ENCODE results near the gene PDCL3.

PDCL3 gene

GRCh38 chr2:100554798-100555407, 7.9 kb upstream of the PDCL3 start:
- Histone ChIP-seq H3K4me2 (ENCODE audit: insufficient read depth, low read length, poor library complexity, severe bottlenecking) (no peak overlapping the region), H3K27ac (replicated peaks; ENCODE audit: low read length) (no peak overlapping the region), H3K9ac (ENCODE audit: low read depth, low read length, poor library complexity) (no peak overlapping the region), H2BK5ac (ENCODE audit: low read length) (no peak overlapping the region), H2BK15ac (ENCODE audit: low read length) (no peak overlapping the region), H3K9me3 (replicated peaks in 1 of 2; ENCODE audit: control insufficient read depth in 2 of 2, insufficient read depth in 1 of 2, low read depth in 1 of 2, low read length in 2 of 2) (no peaks in the 10 kb centered on the region), H3K4ac (ENCODE audit: low read length) (no peak overlapping the region), H3K23ac (ENCODE audit: low read depth, low read length, poor library complexity) (no peak overlapping the region), H3K14ac (ENCODE audit: low read length) (no peak overlapping the region), H3K79me1 (ENCODE audit: low read depth, low read length) (no peaks in the 10 kb centered on the region), H4K91ac (ENCODE audit: low read depth, low read length, poor library complexity) (no peak overlapping the region), H3K4me1 (ENCODE audit: control insufficient read depth in 2 of 2, insufficient read depth in 1 of 2, low read depth in 1 of 2, low read length in 2 of 2) (no peaks in the 10 kb centered on the region), H3K27me3 (ENCODE audit: control insufficient read depth in 3 of 3, insufficient read depth in 3 of 3, low read depth in 1 of 3, low read length in 3 of 3) (no peaks in the 10 kb centered on the region), H2BK120ac (ENCODE audit: low read depth, low read length) (no peak overlapping the region), H3K4me3 (ENCODE audit: low read length in 2 of 2) (no peak overlapping the region), H2BK12ac (ENCODE audit: low read length) (no peak overlapping the region), H2AK5ac (ENCODE audit: low read depth, low read length) (no peak overlapping the region), H2AFZ (ENCODE audit: low read length) (no peak overlapping the region), H4K8ac (ENCODE audit: low read depth, low read length) (no peak overlapping the region), H3K18ac (ENCODE audit: low read length) (no peak overlapping the region), H3K36me3 (replicated peaks in 1 of 2; ENCODE audit: control insufficient read depth in 2 of 2, insufficient read depth in 2 of 2, low read length in 2 of 2) (no peaks in the 10 kb centered on the region)
- DNase-seq (ENCODE audit: low spot score), result no peak
- no CpG with 5 or more reads among the region's 10 CpGs for WGBS, 2 donors (ENCODE audit: extremely low coverage in 2 of 2, insufficient read length in 2 of 2, insufficient replicate concordance in 1 of 2)

GRCh38 chr2:100556746-100557145, 6.0 kb upstream of the PDCL3 start:
- Histone ChIP-seq H3K14ac (ENCODE audit: low read length) (no peak overlapping the region), H4K91ac (ENCODE audit: low read depth, low read length, poor library complexity) (no peak overlapping the region), H3K9ac (ENCODE audit: low read depth, low read length, poor library complexity) (no peak overlapping the region), H3K36me3 (replicated peaks in 1 of 2; ENCODE audit: control insufficient read depth in 2 of 2, insufficient read depth in 2 of 2, low read length in 2 of 2) (no peaks in the 10 kb centered on the region), H2BK120ac (ENCODE audit: low read depth, low read length) (no peak overlapping the region), H2BK5ac (ENCODE audit: low read length) (no peak overlapping the region), H3K23ac (ENCODE audit: low read depth, low read length, poor library complexity) (no peak overlapping the region), H3K4ac (ENCODE audit: low read length) (no peak overlapping the region), H3K4me3 (ENCODE audit: low read length in 2 of 2) (no peak overlapping the region), H3K9me3 (replicated peaks in 1 of 2; ENCODE audit: control insufficient read depth in 2 of 2, insufficient read depth in 1 of 2, low read depth in 1 of 2, low read length in 2 of 2) (no peaks in the 10 kb centered on the region), H3K4me1 (ENCODE audit: control insufficient read depth in 2 of 2, insufficient read depth in 1 of 2, low read depth in 1 of 2, low read length in 2 of 2) (no peaks in the 10 kb centered on the region), H4K8ac (ENCODE audit: low read depth, low read length) (no peak overlapping the region), H3K27ac (replicated peaks; ENCODE audit: low read length) (no peak overlapping the region), H2BK15ac (ENCODE audit: low read length) (no peak overlapping the region), H3K4me2 (ENCODE audit: insufficient read depth, low read length, poor library complexity, severe bottlenecking) (no peak overlapping the region), H3K18ac (ENCODE audit: low read length) (no peak overlapping the region), H2AFZ (ENCODE audit: low read length) (no peak overlapping the region), H2AK5ac (ENCODE audit: low read depth, low read length) (no peak overlapping the region), H3K79me1 (ENCODE audit: low read depth, low read length) (no peaks in the 10 kb centered on the region), H2BK12ac (ENCODE audit: low read length) (no peak overlapping the region), H3K27me3 (ENCODE audit: control insufficient read depth in 3 of 3, insufficient read depth in 3 of 3, low read depth in 1 of 3, low read length in 3 of 3) (peaks cover 0 to under 1% (median 0%) of the 10 kb centered on the region in 3 experiments)
- no peak for DNase-seq (ENCODE audit: low spot score)
- no CpG with 5 or more reads among the region's 4 CpGs for WGBS, 2 donors (ENCODE audit: extremely low coverage in 2 of 2, insufficient read length in 2 of 2, insufficient replicate concordance in 1 of 2)

- Histone ChIP-seq H3K27me3 (ENCODE audit: control insufficient read depth in 3 of 3, insufficient read depth in 3 of 3, low read depth in 1 of 3, low read length in 3 of 3) (peaks cover 0 to 3% (median 0%) of the 10 kb centered on the region in 3 experiments), H3K27ac (replicated peaks; ENCODE audit: low read length) (no peak overlapping the region), H3K14ac (ENCODE audit: low read length) (no peak overlapping the region), H2BK5ac (ENCODE audit: low read length) (no peak overlapping the region), H3K4me2 (ENCODE audit: insufficient read depth, low read length, poor library complexity, severe bottlenecking) (no peak overlapping the region), H2BK120ac (ENCODE audit: low read depth, low read length) (no peak overlapping the region), H4K8ac (ENCODE audit: low read depth, low read length) (no peak overlapping the region), H3K79me1 (ENCODE audit: low read depth, low read length) (no peaks in the 10 kb centered on the region), H3K4ac (ENCODE audit: low read length) (no peak overlapping the region), H2BK15ac (ENCODE audit: low read length) (no peak overlapping the region), H2AFZ (ENCODE audit: low read length) (no peak overlapping the region), H3K9me3 (replicated peaks in 1 of 2; ENCODE audit: control insufficient read depth in 2 of 2, insufficient read depth in 1 of 2, low read depth in 1 of 2, low read length in 2 of 2) (no peaks in the 10 kb centered on the region), H2BK12ac (ENCODE audit: low read length) (no peak overlapping the region), H4K91ac (ENCODE audit: low read depth, low read length, poor library complexity) (no peak overlapping the region), H3K23ac (ENCODE audit: low read depth, low read length, poor library complexity) (no peak overlapping the region), H3K18ac (ENCODE audit: low read length) (no peak overlapping the region), H3K4me3 (ENCODE audit: low read length in 2 of 2) (no peak overlapping the region), H2AK5ac (ENCODE audit: low read depth, low read length) (no peak overlapping the region), H3K36me3 (replicated peaks in 1 of 2; ENCODE audit: control insufficient read depth in 2 of 2, insufficient read depth in 2 of 2, low read length in 2 of 2) (no peaks in the 10 kb centered on the region), H3K9ac (ENCODE audit: low read depth, low read length, poor library complexity) (no peak overlapping the region), H3K4me1 (ENCODE audit: control insufficient read depth in 2 of 2, insufficient read depth in 1 of 2, low read depth in 1 of 2, low read length in 2 of 2) (peaks cover 1 to 3% of the 10 kb centered on the region in 2 donors)
- no peak for DNase-seq (ENCODE audit: low spot score)
- no CpG with 5 or more reads among the region's 9 CpGs for WGBS, 2 donors (ENCODE audit: extremely low coverage in 2 of 2, insufficient read length in 2 of 2, insufficient replicate concordance in 1 of 2)
Observed at GRCh38 chr2:100560216-100560830, 2.5 kb upstream of the PDCL3 start.

- Histone ChIP-seq H3K36me3 (replicated peaks in 1 of 2; ENCODE audit: control insufficient read depth in 2 of 2, insufficient read depth in 2 of 2, low read length in 2 of 2) (peaks cover 0 to 2% of the 10 kb centered on the region in 2 donors), H2BK15ac (ENCODE audit: low read length) (no peak overlapping the region), H4K8ac (ENCODE audit: low read depth, low read length) (no peak overlapping the region), H3K23ac (ENCODE audit: low read depth, low read length, poor library complexity) (no peak overlapping the region), H3K9ac (ENCODE audit: low read depth, low read length, poor library complexity) (no peak overlapping the region), H4K91ac (ENCODE audit: low read depth, low read length, poor library complexity) (no peak overlapping the region), H2BK120ac (ENCODE audit: low read depth, low read length) (no peak overlapping the region), H3K27ac (replicated peaks; ENCODE audit: low read length) (no peak overlapping the region), H3K18ac (ENCODE audit: low read length) (no peak overlapping the region), H3K9me3 (replicated peaks in 1 of 2; ENCODE audit: control insufficient read depth in 2 of 2, insufficient read depth in 1 of 2, low read depth in 1 of 2, low read length in 2 of 2) (no peaks in the 10 kb centered on the region), H2AK5ac (ENCODE audit: low read depth, low read length) (no peak overlapping the region), H2AFZ (ENCODE audit: low read length) (peak overlapping the region; percentile 99), H3K27me3 (ENCODE audit: control insufficient read depth in 3 of 3, insufficient read depth in 3 of 3, low read depth in 1 of 3, low read length in 3 of 3) (peaks cover 0 to 3% (median 0%) of the 10 kb centered on the region in 3 experiments), H3K4ac (ENCODE audit: low read length) (no peak overlapping the region), H3K4me3 (ENCODE audit: low read length in 2 of 2) (no peak overlapping the region), H2BK12ac (ENCODE audit: low read length) (no peak overlapping the region), H3K4me2 (ENCODE audit: insufficient read depth, low read length, poor library complexity, severe bottlenecking) (no peak overlapping the region), H3K79me1 (ENCODE audit: low read depth, low read length) (no peaks in the 10 kb centered on the region), H2BK5ac (ENCODE audit: low read length) (no peak overlapping the region), H3K4me1 (ENCODE audit: control insufficient read depth in 2 of 2, insufficient read depth in 1 of 2, low read depth in 1 of 2, low read length in 2 of 2) (peaks cover 1 to 3% of the 10 kb centered on the region in 2 donors), H3K14ac (ENCODE audit: low read length) (no peak overlapping the region)
- no peak for DNase-seq (ENCODE audit: low spot score)
- no CpG with 5 or more reads among the region's 4 CpGs for WGBS, 2 donors (ENCODE audit: extremely low coverage in 2 of 2, insufficient read length in 2 of 2, insufficient replicate concordance in 1 of 2)
Observed at GRCh38 chr2:100561191-100561590, 1.6 kb upstream of the PDCL3 start.

Data from neuronal stem cell (in vitro differentiated cells).